A549 (cell line): ENCODE results near the gene OSGIN1. TPM values are rescaled to one million over a fixed set of nuclear protein-coding genes. Genes with fewer than 3 reads are reported as not detected.

ENCODE experiments used
- ATAC-seq, 2 experiments: fragments of 200-7000 bp in 1 of 2; fragments of >200 bp in 1 of 2; cut with Nextera tagmentation in 1 of 2; cut with Tn5 transposase in 1 of 2; 3 replicates each; pipeline versions ENCODE4 v1.8.0 to v1.9.1; 2018 to 2020; ENCODE audit warnings: mild to moderate bottlenecking in 1 of 2, moderate library complexity in 1 of 2
- CTCF ChIA-PET: fragments of 300-600 bp; sonication (Branson Sonifier 250); formaldehyde crosslinking; extraction: SDS; loops from one replicate; lab custom pipeline; 2021; ENCODE audit warnings: antibody characterized with exemption, inconsistent platforms; lab: Yijun Ruan, JAX
- POLR2A ChIA-PET: fragments of 350-600 bp; formaldehyde crosslinking; extraction: SDS; loops from one replicate; lab custom pipeline; 2021; ENCODE audit warnings: antibody characterized with exemption, inconsistent platforms; lab: Yijun Ruan, JAX
- DNase-seq, 2 experiments: peaks; one replicate each; pipeline versions ENCODE4 v3.0.0 to v3.0.0-alpha.2; 2011 to 2016; ENCODE audit warnings: low read depth in 1 of 2, low spot score in 1 of 2
- FAIRE-seq: peaks from 2 replicates; lab custom pipeline; 2011; peaks lifted over from hg19 to GRCh38; lab: Jason Lieb, UNC
- H3K27ac ChIP-seq, 2 experiments: fragments of >200 bp; sonication (Bioruptor Twin); formaldehyde crosslinking; 3 replicates each; pipeline ENCODE4 v1.5.1; 2016 to 2017
- H3K4me1 ChIP-seq: fragments of >200 bp; sonication (Bioruptor Twin); formaldehyde crosslinking; 3 replicates; pipeline ENCODE4 v1.6.1; 2016
- H3K4me2 ChIP-seq: fragments of >200 bp; sonication (Bioruptor Twin); formaldehyde crosslinking; 3 replicates; pipeline ENCODE4 v1.6.1; 2016
- H3K4me3 ChIP-seq: fragments of >200 bp; sonication (Bioruptor Twin); formaldehyde crosslinking; 3 replicates; pipeline ENCODE4 v1.5.1; 2016
- H3K9me3 ChIP-seq: fragments of >200 bp; sonication (Bioruptor Twin); formaldehyde crosslinking; 3 replicates; pipeline ENCODE4 v1.6.1; 2016
- BHLHE40 ChIP-seq: IDR thresholded peaks from 2 replicates; pipeline ENCODE4 v1.6.1; 2012; ENCODE audit warnings: low read depth, low read length, inconsistent platforms
- CBX2 ChIP-seq: fragments of 200-600 bp; sonication (generic); IDR thresholded peaks from 2 replicates; pipeline ENCODE4 v1.6.1; 2016; ENCODE audit warnings: low read depth, mild to moderate bottlenecking, borderline replicate concordance
- CEBPB ChIP-seq, 2 experiments: fragments of >200 bp in 1 of 2; sonication (Bioruptor Twin) in 1 of 2; formaldehyde crosslinking in 1 of 2; IDR thresholded peaks; 2 replicates each; pipeline ENCODE4 v1.6.1; 2012 to 2016
- ESRRA ChIP-seq: fragments of 150-350 bp; IDR thresholded peaks from 2 replicates; pipeline ENCODE4 v1.6.1; 2014; ENCODE audit warnings: mild to moderate bottlenecking, low read length, borderline replicate concordance
- GATA3 ChIP-seq: IDR thresholded peaks from 2 replicates; pipeline ENCODE4 v1.6.1; 2012; ENCODE audit warnings: borderline replicate concordance
- JUN ChIP-seq, 2 experiments: fragments of >200 bp; sonication (Bioruptor Twin); formaldehyde crosslinking; IDR thresholded peaks; 2 replicates in 1 of 2; 3 replicates in 1 of 2; pipeline ENCODE4 v1.6.1; 2016 to 2017
- RNF2 ChIP-seq: fragments of 200-600 bp; sonication (generic); IDR thresholded peaks from 2 replicates; pipeline ENCODE4 v1.6.1; 2016; ENCODE audit warnings: low read depth, mild to moderate bottlenecking, antibody characterized with exemption, moderate library complexity, borderline replicate concordance
- WGBS: methylation state at CpG from one replicate; pipeline ENCODE4 v1.1.6; 2017; ENCODE audit errors: missing lambda C conversion rate; 5-methylcytosine and 5-hydroxymethylcytosine counted together
- polyA plus RNA-seq, 4 experiments: library from polyadenylated mRNA; depleted of rRNA in 3 of 4; stranded (reverse); fragments of >200 nt; fragmentation: RNase III in 1 of 4; extraction: RNeasy Plus Mini Kit Qiagen cat#74134 plus additional on column Dnase treatment in 1 of 4; gene quantifications; 2 replicates in 3 of 4; 3 replicates in 1 of 4; pipeline ENCODE4 v1.2.3, GENCODE V29; 2011 to 2017
- TF ChIP-seq, protein P1 (sequence below): fragments of >200 bp; sonication (Bioruptor Twin); formaldehyde crosslinking; IDR thresholded peaks from 3 replicates; pipeline ENCODE4 v1.5.1; 2016
- TF ChIP-seq, protein P2 (sequence below): fragments of 250-450 bp; sonication (Bioruptor Pico); IDR thresholded peaks from 2 replicates; pipeline ENCODE4 v1.5.0; 2020; ENCODE audit warnings: low read depth, mild to moderate bottlenecking, moderate library complexity
- TF ChIP-seq, protein P3 (sequence below): fragments of 150-350 bp; IDR thresholded peaks from 2 replicates; pipeline ENCODE4 v1.6.1; 2014; ENCODE audit warnings: low read depth, mild to moderate bottlenecking, low read length
- TF ChIP-seq, protein P4 (sequence below): fragments of >200 bp; sonication (Bioruptor Twin); formaldehyde crosslinking; IDR thresholded peaks from 3 replicates; pipeline ENCODE4 v1.6.1; 2016

OSGIN1 gene
- polyA plus RNA-seq, 2 of the 4 experiments (the other 2 are of a cell fraction), result 25.9 to 37.6 TPM

DNA sequence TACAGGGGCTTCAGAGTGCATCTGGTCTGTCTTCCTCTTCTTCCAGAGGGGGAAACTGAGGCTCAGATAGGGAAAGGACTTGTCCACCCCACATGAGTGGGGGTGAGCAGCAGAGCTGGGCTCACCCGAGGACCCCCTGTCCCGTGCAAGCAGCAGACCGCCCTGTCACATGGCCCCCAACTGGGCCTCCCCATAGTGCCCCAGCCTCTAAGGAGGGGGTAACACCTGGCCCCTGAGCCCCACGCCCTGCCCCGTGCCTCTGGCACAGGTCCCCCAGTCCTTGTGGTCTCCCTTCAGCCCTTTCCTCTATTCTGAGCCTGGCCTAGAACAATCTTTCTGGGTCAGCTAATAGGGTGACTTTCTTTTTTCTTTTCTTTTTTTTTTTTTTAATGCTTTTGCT lies 8.6 kb downstream of the OSGIN1 start:
- WGBS, result 91% methylated on average over 5 of the region's 5 CpGs
- CTCF ChIA-PET, result interaction anchor here (1.0 to 16.1 kb wide), 4 partner anchors 8 to 102 kb away, joined by 3 to 414 read pairs (median 4); no protein-coding TSS in a partner anchor
- no peak overlapping the region for H3K27ac ChIP-seq
- H3K4me1 ChIP-seq, result peaks cover 4% of the 10 kb centered on the region; the same call in 2 of the 3 replicates
- no peak for FAIRE-seq
- no peak overlapping the region for H3K4me3 ChIP-seq
- H3K4me2 ChIP-seq, result no peak overlapping the region
- ATAC-seq, result no peak
- DNase-seq, result no peak
- TF ChIP-seq, protein P1, sequence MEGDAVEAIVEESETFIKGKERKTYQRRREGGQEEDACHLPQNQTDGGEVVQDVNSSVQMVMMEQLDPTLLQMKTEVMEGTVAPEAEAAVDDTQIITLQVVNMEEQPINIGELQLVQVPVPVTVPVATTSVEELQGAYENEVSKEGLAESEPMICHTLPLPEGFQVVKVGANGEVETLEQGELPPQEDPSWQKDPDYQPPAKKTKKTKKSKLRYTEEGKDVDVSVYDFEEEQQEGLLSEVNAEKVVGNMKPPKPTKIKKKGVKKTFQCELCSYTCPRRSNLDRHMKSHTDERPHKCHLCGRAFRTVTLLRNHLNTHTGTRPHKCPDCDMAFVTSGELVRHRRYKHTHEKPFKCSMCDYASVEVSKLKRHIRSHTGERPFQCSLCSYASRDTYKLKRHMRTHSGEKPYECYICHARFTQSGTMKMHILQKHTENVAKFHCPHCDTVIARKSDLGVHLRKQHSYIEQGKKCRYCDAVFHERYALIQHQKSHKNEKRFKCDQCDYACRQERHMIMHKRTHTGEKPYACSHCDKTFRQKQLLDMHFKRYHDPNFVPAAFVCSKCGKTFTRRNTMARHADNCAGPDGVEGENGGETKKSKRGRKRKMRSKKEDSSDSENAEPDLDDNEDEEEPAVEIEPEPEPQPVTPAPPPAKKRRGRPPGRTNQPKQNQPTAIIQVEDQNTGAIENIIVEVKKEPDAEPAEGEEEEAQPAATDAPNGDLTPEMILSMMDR, result no peak
- no peak for TF ChIP-seq CBX2
- TF ChIP-seq, protein P2, sequence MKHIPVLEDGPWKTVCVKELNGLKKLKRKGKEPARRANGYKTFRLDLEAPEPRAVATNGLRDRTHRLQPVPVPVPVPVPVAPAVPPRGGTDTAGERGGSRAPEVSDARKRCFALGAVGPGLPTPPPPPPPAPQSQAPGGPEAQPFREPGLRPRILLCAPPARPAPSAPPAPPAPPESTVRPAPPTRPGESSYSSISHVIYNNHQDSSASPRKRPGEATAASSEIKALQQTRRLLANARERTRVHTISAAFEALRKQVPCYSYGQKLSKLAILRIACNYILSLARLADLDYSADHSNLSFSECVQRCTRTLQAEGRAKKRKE, result no peak
- TF ChIP-seq ESRRA, result no peak
- TF ChIP-seq BHLHE40, result no peak
- TF ChIP-seq, protein P3, sequence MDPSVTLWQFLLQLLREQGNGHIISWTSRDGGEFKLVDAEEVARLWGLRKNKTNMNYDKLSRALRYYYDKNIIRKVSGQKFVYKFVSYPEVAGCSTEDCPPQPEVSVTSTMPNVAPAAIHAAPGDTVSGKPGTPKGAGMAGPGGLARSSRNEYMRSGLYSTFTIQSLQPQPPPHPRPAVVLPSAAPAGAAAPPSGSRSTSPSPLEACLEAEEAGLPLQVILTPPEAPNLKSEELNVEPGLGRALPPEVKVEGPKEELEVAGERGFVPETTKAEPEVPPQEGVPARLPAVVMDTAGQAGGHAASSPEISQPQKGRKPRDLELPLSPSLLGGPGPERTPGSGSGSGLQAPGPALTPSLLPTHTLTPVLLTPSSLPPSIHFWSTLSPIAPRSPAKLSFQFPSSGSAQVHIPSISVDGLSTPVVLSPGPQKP, result no peak
- TF ChIP-seq CEBPB (IDR thresholded peaks at IDR 0.05), result no peak
- TF ChIP-seq, all 56 proteins: peak for 0
- no peaks in the 10 kb centered on the region for H3K9me3 ChIP-seq
- POLR2A ChIA-PET, result no interaction called here

DNA sequence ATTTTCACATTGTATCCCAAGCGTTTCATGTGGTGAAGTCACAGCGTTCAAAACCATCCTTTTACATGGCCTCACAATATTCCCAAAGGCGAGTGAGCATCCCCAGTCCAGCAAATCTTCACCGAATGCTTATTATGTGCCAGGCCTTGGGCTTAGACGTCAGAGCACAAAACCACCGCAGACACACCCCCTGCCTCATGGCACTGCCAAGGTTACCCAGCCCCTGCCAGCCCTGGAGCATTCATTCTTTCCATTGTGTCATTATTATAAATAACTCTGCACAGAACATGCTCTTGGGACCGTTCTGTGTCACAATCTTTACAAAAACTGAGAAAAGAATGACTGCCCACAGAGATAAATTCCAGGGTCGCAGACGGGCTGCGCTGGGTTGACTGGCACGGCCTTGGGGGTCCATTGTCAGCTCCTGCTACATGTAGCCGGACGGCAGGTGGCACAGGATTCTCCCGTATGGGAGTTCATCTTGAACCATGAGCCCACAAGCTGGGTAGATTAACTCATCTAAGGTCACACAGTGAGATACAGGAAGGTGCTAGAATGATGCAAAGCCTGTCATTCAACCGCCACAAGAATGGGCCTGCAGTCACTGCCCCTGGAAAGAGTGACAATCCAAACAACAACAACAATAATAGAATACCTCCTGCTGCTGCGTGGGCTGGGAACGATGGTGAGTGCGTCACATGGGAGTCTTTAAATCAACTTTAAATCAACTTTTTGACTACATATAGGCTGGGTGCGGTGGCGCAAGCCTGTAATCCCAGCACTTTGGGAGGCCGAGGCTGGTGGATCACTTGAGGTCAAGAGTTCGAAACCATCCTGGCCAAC lies 10.5 kb downstream of the OSGIN1 start:
- ChIA-PET CTCF (interaction anchor here (1.3 to 16.1 kb wide), 3 partner anchors 9 to 101 kb away, joined by 6 to 414 read pairs (median 6); no protein-coding TSS in a partner anchor), POLR2A (interaction anchor here (1.2 kb wide), 1 partner anchor 10 kb away, joined by 6 read pairs; the partner anchor contains the start of gene OSGIN1)
- no peaks in the 10 kb centered on the region for H3K4me1 ChIP-seq
- no peak overlapping the region for H3K27ac ChIP-seq
- TF ChIP-seq, protein P4, sequence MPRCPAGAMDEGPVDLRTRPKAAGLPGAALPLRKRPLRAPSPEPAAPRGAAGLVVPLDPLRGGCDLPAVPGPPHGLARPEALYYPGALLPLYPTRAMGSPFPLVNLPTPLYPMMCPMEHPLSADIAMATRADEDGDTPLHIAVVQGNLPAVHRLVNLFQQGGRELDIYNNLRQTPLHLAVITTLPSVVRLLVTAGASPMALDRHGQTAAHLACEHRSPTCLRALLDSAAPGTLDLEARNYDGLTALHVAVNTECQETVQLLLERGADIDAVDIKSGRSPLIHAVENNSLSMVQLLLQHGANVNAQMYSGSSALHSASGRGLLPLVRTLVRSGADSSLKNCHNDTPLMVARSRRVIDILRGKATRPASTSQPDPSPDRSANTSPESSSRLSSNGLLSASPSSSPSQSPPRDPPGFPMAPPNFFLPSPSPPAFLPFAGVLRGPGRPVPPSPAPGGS, result no peak
- TF ChIP-seq, protein P1, result no peak
- TF ChIP-seq JUN (IDR thresholded peaks at IDR 0.05) (0 out of 5 replicates have a peak, but pooled peaks of 1 of the 2 experiments have one; percentile 2), GATA3 (no peak), RNF2 (no peak)
- H3K4me2 ChIP-seq, result no peak overlapping the region
- H3K9me3 ChIP-seq, result no peaks in the 10 kb centered on the region
- FAIRE-seq (no peak), DNase-seq (no peak), ATAC-seq (no peak)
- H3K4me3 ChIP-seq, result no peak overlapping the region
- WGBS, result 89% methylated on average over 22 of the region's 22 CpGs
